Measurements from ENCODE around the gene FUT7. TPM values are rescaled to one million over a fixed set of nuclear protein-coding genes. Genes with fewer than 3 reads are reported as not detected.

The FUT7 gene
- total and polyA plus RNA-seq, 2 of the 13 experiments (the other 11 are each of a cell fraction or from before 2014, with no cell fraction given) = 0.05 TPM; not detected in 1

- TF ChIP-seq, protein P1, sequence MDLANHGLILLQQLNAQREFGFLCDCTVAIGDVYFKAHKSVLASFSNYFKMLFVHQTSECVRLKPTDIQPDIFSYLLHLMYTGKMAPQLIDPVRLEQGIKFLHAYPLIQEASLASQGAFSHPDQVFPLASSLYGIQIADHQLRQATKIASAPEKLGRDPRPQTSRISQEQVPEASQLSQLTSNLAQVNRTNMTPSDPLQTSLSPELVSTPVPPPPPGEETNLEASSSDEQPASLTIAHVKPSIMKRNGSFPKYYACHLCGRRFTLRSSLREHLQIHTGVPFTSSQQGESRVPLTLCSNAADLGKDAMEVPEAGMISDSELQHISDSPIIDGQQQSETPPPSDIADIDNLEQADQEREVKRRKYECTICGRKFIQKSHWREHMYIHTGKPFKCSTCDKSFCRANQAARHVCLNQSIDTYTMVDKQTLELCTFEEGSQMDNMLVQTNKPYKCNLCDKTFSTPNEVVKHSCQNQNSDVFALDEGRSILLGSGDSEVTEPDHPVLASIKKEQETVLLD (CRISPR knock-in tag; IDR thresholded peaks at IDR 0.05; ENCODE audit: low read depth) = no peak
- TF ChIP-seq SOX13 (IDR thresholded peaks at IDR 0.05) (no peak), SOX13 (CRISPR knock-in tag; conservative IDR thresholded peaks at IDR 0.05 in 1 of 2, IDR thresholded peaks at IDR 0.05 in 1 of 2) (0 out of 4 replicates have a peak, but pooled peaks of 1 of the 2 experiments have one; percentile 29), MBNL3 (CRISPR knock-in tag; conservative IDR thresholded peaks at IDR 0.05) (no peak), HDAC1 (CRISPR knock-in tag; IDR thresholded peaks at IDR 0.05) (no peak), SPEN (CRISPR knock-in tag; IDR thresholded peaks at IDR 0.05; ENCODE audit: low read depth) (0 out of 2 replicates have a peak, but pooled peaks have one; percentile 8), GATAD1 (CRISPR knock-in tag; IDR thresholded peaks at IDR 0.05) (no peak), THYN1 (CRISPR knock-in tag; IDR thresholded peaks at IDR 0.05; ENCODE audit: borderline replicate concordance, low read depth) (no peak), KLF16 (CRISPR knock-in tag; IDR thresholded peaks at IDR 0.05) (0 out of 4 replicates have a peak, but pooled peaks of 1 of the 2 experiments have one; percentile 12), ZNF746 (CRISPR knock-in tag; IDR thresholded peaks at IDR 0.05) (no peak; the same call in 1 of the 2 replicates), TARDBP (CRISPR knock-in tag; IDR thresholded peaks at IDR 0.05) (no peak; the same call in 1 of the 2 replicates), PTBP1 (IDR thresholded peaks at IDR 0.05; ENCODE audit: low read depth, low read length, poor library complexity, severe bottlenecking) (no peak), TBX3 (IDR thresholded peaks at IDR 0.05; ENCODE audit: borderline replicate concordance) (no peak), BRCA1 (CRISPR knock-in tag; IDR thresholded peaks at IDR 0.05) (peak; percentile 66; the same call in 1 of the 2 replicates), ZFP90 (CRISPR knock-in tag; IDR thresholded peaks at IDR 0.05; ENCODE audit: borderline replicate concordance) (peak; percentile 18; the same call in 1 of the 2 replicates), ZNF724P (CRISPR knock-in tag; IDR thresholded peaks at IDR 0.05; ENCODE audit: borderline replicate concordance) (no peak), MYNN (CRISPR knock-in tag; IDR thresholded peaks at IDR 0.05; ENCODE audit: low read depth) (no peak), GATA4 (IDR thresholded peaks at IDR 0.05; ENCODE audit: borderline replicate concordance, low read depth) (no peak)
- TF ChIP-seq, protein P2, sequence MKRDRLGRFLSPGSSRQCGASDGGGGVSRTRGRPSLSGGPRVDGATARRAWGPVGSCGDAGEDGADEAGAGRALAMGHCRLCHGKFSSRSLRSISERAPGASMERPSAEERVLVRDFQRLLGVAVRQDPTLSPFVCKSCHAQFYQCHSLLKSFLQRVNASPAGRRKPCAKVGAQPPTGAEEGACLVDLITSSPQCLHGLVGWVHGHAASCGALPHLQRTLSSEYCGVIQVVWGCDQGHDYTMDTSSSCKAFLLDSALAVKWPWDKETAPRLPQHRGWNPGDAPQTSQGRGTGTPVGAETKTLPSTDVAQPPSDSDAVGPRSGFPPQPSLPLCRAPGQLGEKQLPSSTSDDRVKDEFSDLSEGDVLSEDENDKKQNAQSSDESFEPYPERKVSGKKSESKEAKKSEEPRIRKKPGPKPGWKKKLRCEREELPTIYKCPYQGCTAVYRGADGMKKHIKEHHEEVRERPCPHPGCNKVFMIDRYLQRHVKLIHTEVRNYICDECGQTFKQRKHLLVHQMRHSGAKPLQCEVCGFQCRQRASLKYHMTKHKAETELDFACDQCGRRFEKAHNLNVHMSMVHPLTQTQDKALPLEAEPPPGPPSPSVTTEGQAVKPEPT (CRISPR knock-in tag; IDR thresholded peaks at IDR 0.05; ENCODE audit: low read depth) = no peak
- TF ChIP-seq, protein P3, sequence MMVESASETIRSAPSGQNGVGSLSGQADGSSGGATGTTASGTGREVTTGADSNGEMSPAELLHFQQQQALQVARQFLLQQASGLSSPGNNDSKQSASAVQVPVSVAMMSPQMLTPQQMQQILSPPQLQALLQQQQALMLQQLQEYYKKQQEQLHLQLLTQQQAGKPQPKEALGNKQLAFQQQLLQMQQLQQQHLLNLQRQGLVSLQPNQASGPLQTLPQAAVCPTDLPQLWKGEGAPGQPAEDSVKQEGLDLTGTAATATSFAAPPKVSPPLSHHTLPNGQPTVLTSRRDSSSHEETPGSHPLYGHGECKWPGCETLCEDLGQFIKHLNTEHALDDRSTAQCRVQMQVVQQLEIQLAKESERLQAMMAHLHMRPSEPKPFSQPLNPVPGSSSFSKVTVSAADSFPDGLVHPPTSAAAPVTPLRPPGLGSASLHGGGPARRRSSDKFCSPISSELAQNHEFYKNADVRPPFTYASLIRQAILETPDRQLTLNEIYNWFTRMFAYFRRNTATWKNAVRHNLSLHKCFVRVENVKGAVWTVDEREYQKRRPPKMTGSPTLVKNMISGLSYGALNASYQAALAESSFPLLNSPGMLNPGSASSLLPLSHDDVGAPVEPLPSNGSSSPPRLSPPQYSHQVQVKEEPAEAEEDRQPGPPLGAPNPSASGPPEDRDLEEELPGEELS (CRISPR knock-in tag; IDR thresholded peaks at IDR 0.05) = no peak
Measured at GRCh38 chr9:137054932-137055384, 23.1 kb upstream of the FUT7 start (continued).
